H1 (cell line): Measurements from ENCODE around the gene BLVRA. TPM values are rescaled to one million over a fixed set of nuclear protein-coding genes. Genes with fewer than 3 reads are reported as not detected.

Experiments used
- CTCF ChIA-PET: fragments of 300-600 bp; sonication (Branson Sonifier 250); formaldehyde crosslinking; loops from one replicate; lab custom pipeline; 2021; ENCODE audit not compliant: partially characterized antibody; lab: Charles Lee
- POLR2A ChIA-PET: fragments of 300-600 bp; sonication (Branson Sonifier 250); formaldehyde crosslinking; loops from one replicate; lab custom pipeline; 2021; ENCODE audit warnings: inconsistent platforms; ENCODE audit not compliant: partially characterized antibody; lab: Charles Lee
- DNase-seq, 2 experiments: peaks; one replicate each; pipeline versions ENCODE4 v3.0.0 to v3.0.0-alpha.2; 2010 to 2022; ENCODE audit warnings: low spot score in 2 of 2, low read depth in 1 of 2, mixed read lengths in 1 of 2
- FAIRE-seq: peaks from 2 replicates; lab custom pipeline; 2011; peaks lifted over from hg19 to GRCh38; lab: Jason Lieb, UNC
- H2AFZ ChIP-seq: 2 replicates; pipeline ENCODE4 v1.8.1; 2012; ENCODE audit warnings: low read length, inconsistent platforms
- H2AK5ac ChIP-seq: 2 replicates; pipeline ENCODE4 v1.6.1; 2013; ENCODE audit warnings: low read depth, low read length
- H2BK120ac ChIP-seq: replicated peaks from 2 replicates; pipeline ENCODE3; 2013; ENCODE audit warnings: low read depth, low read length, inconsistent platforms
- H2BK12ac ChIP-seq: 2 replicates; pipeline ENCODE4 v1.6.1; 2013; ENCODE audit warnings: low read depth, low read length
- H2BK15ac ChIP-seq: 2 replicates; pipeline ENCODE4 v1.6.1; 2013; ENCODE audit warnings: low read length
- H2BK20ac ChIP-seq: 2 replicates; pipeline ENCODE4 v1.6.1; 2013; ENCODE audit warnings: low read length
- H2BK5ac ChIP-seq: 2 replicates; pipeline ENCODE4 v1.6.1; 2013; ENCODE audit warnings: low read depth, low read length
- H3K14ac ChIP-seq: 2 replicates; pipeline ENCODE4 v1.6.1; 2013; ENCODE audit warnings: inconsistent platforms; ENCODE audit not compliant: insufficient read length
- H3K18ac ChIP-seq: 2 replicates; pipeline ENCODE4 v1.6.1; 2013; ENCODE audit warnings: low read length; ENCODE audit errors: extremely low read depth
- H3K23ac ChIP-seq: 2 replicates; pipeline ENCODE4 v1.6.1; 2013; ENCODE audit warnings: inconsistent platforms; ENCODE audit not compliant: insufficient read length
- H3K23me2 ChIP-seq: 2 replicates; pipeline ENCODE4 v1.6.1; 2013; ENCODE audit warnings: low read depth, low read length
- H3K27ac ChIP-seq: 2 replicates; pipeline ENCODE4 v1.6.1; 2011; ENCODE audit warnings: low read depth, low read length, inconsistent platforms
- H3K27me3 ChIP-seq, 4 experiments: replicated peaks in 1 of 4; 1 replicate in 1 of 4; 2 replicates in 3 of 4; pipeline versions ENCODE4 v1.6.1 to v1.8.1; 2011 to 2013; ENCODE audit warnings: low read length in 3 of 4, mild to moderate bottlenecking in 3 of 4, inconsistent platforms in 2 of 4, mixed read lengths in 2 of 4, moderate library complexity in 1 of 4; ENCODE audit not compliant: control insufficient read depth in 3 of 4, insufficient read depth in 3 of 4; ENCODE audit errors: extremely low read depth in 1 of 4
- H3K36me3 ChIP-seq, 4 experiments: 2 replicates each; pipeline versions ENCODE4 v1.6.1 to v1.8.1; 2011 to 2013; ENCODE audit warnings: mild to moderate bottlenecking in 4 of 4, low read length in 3 of 4, moderate library complexity in 2 of 4, control low read depth in 1 of 4, inconsistent platforms in 1 of 4; ENCODE audit not compliant: insufficient read depth in 4 of 4, control insufficient read depth in 2 of 4
- H3K4ac ChIP-seq: replicated peaks from 2 replicates; pipeline ENCODE3; 2013; ENCODE audit warnings: low read length, low read depth, mixed read lengths, inconsistent platforms; ENCODE audit not compliant: insufficient read length
- H3K4me1 ChIP-seq, 4 experiments: replicated peaks in 1 of 4; 1 replicate in 1 of 4; 2 replicates in 3 of 4; pipeline versions ENCODE4 v1.6.1 to v1.8.1; 2011 to 2013; ENCODE audit warnings: low read length in 3 of 4, inconsistent platforms in 2 of 4, mixed read lengths in 1 of 4; ENCODE audit not compliant: insufficient read depth in 4 of 4, control insufficient read depth in 3 of 4
- H3K4me2 ChIP-seq, 2 experiments: 2 replicates each; pipeline versions ENCODE4 v1.6.1 to v1.8.1; 2011 to 2013; ENCODE audit warnings: low read depth in 2 of 2, low read length in 2 of 2, control low read depth in 1 of 2, inconsistent platforms in 1 of 2, mild to moderate bottlenecking in 1 of 2; ENCODE audit not compliant: insufficient read depth in 1 of 2
- H3K4me3 ChIP-seq, 4 experiments: fragments of 200-600, 300-600 bp in 1 of 4; sonication (generic), shearing (Covaris generic), sonication (Bioruptor Twin) in 1 of 4; 2 replicates each; pipeline versions ENCODE4 v1.5.1 to v1.8.1; 2011 to 2016; ENCODE audit warnings: low read length in 4 of 4, low read depth in 3 of 4, control low read depth in 2 of 4, inconsistent platforms in 2 of 4, mild to moderate bottlenecking in 2 of 4, mixed read lengths in 1 of 4, moderate library complexity in 1 of 4; ENCODE audit not compliant: insufficient read depth in 2 of 4; ENCODE audit errors: extremely low read depth in 1 of 4
- H3K56ac ChIP-seq: replicated peaks from 2 replicates; pipeline ENCODE3; 2013; ENCODE audit warnings: low read depth, mild to moderate bottlenecking, mixed read lengths, low read length, inconsistent platforms; ENCODE audit not compliant: insufficient read length
- H3K79me1 ChIP-seq: 2 replicates; pipeline ENCODE4 v1.6.1; 2013; ENCODE audit warnings: low read depth, low read length, control low read depth
- H3K79me2 ChIP-seq, 2 experiments: 2 replicates each; pipeline versions ENCODE4 v1.6.1 to v1.8.1; 2012 to 2013; ENCODE audit warnings: low read length in 2 of 2, mild to moderate bottlenecking in 2 of 2, inconsistent platforms in 1 of 2; ENCODE audit not compliant: insufficient read depth in 2 of 2, control insufficient read depth in 1 of 2
- H3K9ac ChIP-seq, 4 experiments: replicated peaks in 1 of 4; 1 replicate in 1 of 4; 2 replicates in 3 of 4; pipeline versions ENCODE4 v1.6.1 to v1.8.1; 2011 to 2013; ENCODE audit warnings: low read depth in 3 of 4, low read length in 3 of 4, control low read depth in 2 of 4, mild to moderate bottlenecking in 2 of 4, moderate library complexity in 2 of 4, inconsistent platforms in 1 of 4; ENCODE audit errors: extremely low read depth in 1 of 4
- H3K9me3 ChIP-seq, 2 experiments: 2 replicates each; pipeline versions ENCODE4 v1.6.1 to v1.8.1; 2012 to 2013; ENCODE audit warnings: mild to moderate bottlenecking in 2 of 2, moderate library complexity in 2 of 2, control low read depth in 1 of 2, inconsistent platforms in 1 of 2, low read depth in 1 of 2, low read length in 1 of 2, mixed read lengths in 1 of 2; ENCODE audit not compliant: insufficient read depth in 2 of 2
- H4K20me1 ChIP-seq, 2 experiments: replicated peaks in 1 of 2; 2 replicates each; pipeline versions ENCODE3 to v1.8.1; 2011 to 2013; ENCODE audit warnings: inconsistent platforms in 2 of 2, low read length in 2 of 2, mild to moderate bottlenecking in 1 of 2; ENCODE audit not compliant: insufficient read depth in 2 of 2, control insufficient read depth in 1 of 2
- H4K5ac ChIP-seq: 2 replicates; pipeline ENCODE4 v1.6.1; 2013; ENCODE audit warnings: low read length, low read depth, mixed read lengths, inconsistent platforms; ENCODE audit not compliant: insufficient read length
- H4K8ac ChIP-seq: 2 replicates; pipeline ENCODE4 v1.8.0; 2013; ENCODE audit warnings: mild to moderate bottlenecking, moderate library complexity, low read length, inconsistent platforms; ENCODE audit not compliant: insufficient read depth; ENCODE audit errors: extremely low read depth
- H4K91ac ChIP-seq: replicated peaks from 2 replicates; pipeline ENCODE3; 2013; ENCODE audit warnings: low read length, mixed read lengths, inconsistent platforms; ENCODE audit not compliant: insufficient read length
- ASH2L ChIP-seq: fragments of 200-600, 300-600 bp; sonication (generic); IDR thresholded peaks from one replicate; pipeline ENCODE4 v1.7.1; 2017; ENCODE audit warnings: low read length
- CHD1 ChIP-seq: IDR thresholded peaks from 2 replicates; pipeline ENCODE4 v1.6.1; 2012; ENCODE audit warnings: low read depth, low read length, improper control_type of control experiment
- EP300 ChIP-seq, 2 experiments: IDR thresholded peaks; 1 replicate in 1 of 2; 2 replicates in 1 of 2; pipeline ENCODE4 v1.6.1; 2011 to 2012; ENCODE audit warnings: low read depth in 2 of 2, low read length in 2 of 2, mild to moderate bottlenecking in 2 of 2, borderline replicate concordance in 1 of 2, inconsistent platforms in 1 of 2, moderate library complexity in 1 of 2
- RAD21 ChIP-seq, 2 experiments: IDR thresholded peaks in 1 of 2; conservative IDR thresholded peaks in 1 of 2; 2 replicates each; pipeline ENCODE4 v1.6.1; 2011; ENCODE audit warnings: low read depth in 2 of 2, low read length in 2 of 2, improper control_type of control experiment in 1 of 2, inconsistent platforms in 1 of 2, mild to moderate bottlenecking in 1 of 2, moderate library complexity in 1 of 2
- WGBS, 2 experiments: shearing (Covaris generic) in 1 of 2; methylation state at CpG; one replicate each; pipeline versions ENCODE4 v1.1.6 to v1.1.7; 2013 to 2015; ENCODE audit warnings: low lambda C conversion rate in 2 of 2, mixed read lengths in 2 of 2, inconsistent platforms in 1 of 2, low coverage in 1 of 2, missing lambda C conversion rate in 1 of 2; ENCODE audit not compliant: insufficient replicate concordance in 2 of 2, insufficient coverage in 1 of 2, insufficient read length in 1 of 2; ENCODE audit errors: extremely low coverage in 1 of 2, missing lambda C conversion rate in 1 of 2; 5-methylcytosine and 5-hydroxymethylcytosine counted together
- polyA plus RNA-seq, 7 experiments: library from polyadenylated mRNA; depleted of rRNA in 3 of 7; stranded (reverse) in 5 of 7; unstranded in 2 of 7; fragments of >200 nt in 5 of 7; fragments of 200-250 nt in 2 of 7; gene quantifications; 1 replicate in 5 of 7; 2 replicates in 1 of 7; 4 replicates in 1 of 7; pipeline versions ENCODE4 v1.2.1 to v1.2.3, GENCODE V29; 2011 to 2013; ENCODE audit warnings: missing spikeins in 2 of 7, mixed read lengths in 2 of 7
- total RNA-seq: library from RNA; stranded (reverse); fragmentation: NEBNext Ultra II Directional; extraction: Animal tissue kit (Norgen Biotek cat#: 25700); gene quantifications from 2 replicates; pipeline ENCODE4 v1.2.1, GENCODE V29; 2021

BLVRA gene
- total and polyA plus RNA-seq, 2 of the 8 experiments (the other 6 are each of a cell fraction or from before 2014, with no cell fraction given), result 16.1 to 37.1 TPM

GRCh38 chr7:43766564-43766963 is 8.1 kb downstream of the BLVRA start:
- Histone ChIP-seq H2BK5ac (peak overlapping the region; percentile 69; the same call in 1 of the 2 replicates), H4K8ac (no peak overlapping the region), H3K56ac (no peak overlapping the region), H4K5ac (no peak overlapping the region), H3K18ac (no peak overlapping the region), H3K4me3 (no peak overlapping the region), H3K9me3 (no peaks in the 10 kb centered on the region), H3K27ac (no peak overlapping the region), H3K23ac (no peak overlapping the region), H3K79me2 (no peaks in the 10 kb centered on the region), H3K4me2 (peak overlapping the region in 1 of 2 experiments; percentile 24; a peak in 1 of 4 replicates), H4K20me1 (no peaks in the 10 kb centered on the region), H2AK5ac (no peak overlapping the region), H3K36me3 (no peaks in the 10 kb centered on the region), H3K4ac (no peak overlapping the region), H3K14ac (no peak overlapping the region), H2BK120ac (no peak overlapping the region), H4K91ac (no peak overlapping the region), H3K23me2 (no peaks in the 10 kb centered on the region; the same call in 1 of the 2 replicates), H3K79me1 (peaks cover 3% of the 10 kb centered on the region; the same call in 1 of the 2 replicates), H2BK12ac (no peak overlapping the region), H2AFZ (no peak overlapping the region), H3K4me1 (peaks cover 0 to 11% (median 7%) of the 10 kb centered on the region in 4 experiments; a peak in 5 of 7 replicates), H3K9ac (no peak overlapping the region), H2BK20ac (no peak overlapping the region), H3K27me3 (no peaks in the 10 kb centered on the region), H2BK15ac (no peak overlapping the region; the same call in 1 of the 2 replicates)
- no peak for DNase-seq
- 78% methylated on average over 8 of the region's 8 CpGs; no CpG with 5 or more reads in 1 of the 2 experiments for WGBS, 2 experiments
- TF ChIP-seq ASH2L (peak; percentile 26), RAD21 (IDR thresholded peaks at IDR 0.05 in 1 of 2, conservative IDR thresholded peaks at IDR 0.05 in 1 of 2; ENCODE audit: low read depth in 2 of 2, low read length in 2 of 2) (no peak), CHD1 (no peak), EP300 (IDR thresholded peaks at IDR 0.05; ENCODE audit: borderline replicate concordance in 1 of 2, low read depth in 2 of 2, low read length in 2 of 2) (no peak)
- CTCF ChIA-PET, result interaction anchor here (1.1 to 1.5 kb wide), 2 partner anchors 13 to 14 kb away, joined by 3 read pairs; no protein-coding TSS in a partner anchor
- FAIRE-seq, result no peak
- POLR2A ChIA-PET, result no interaction called here
